ENCODE measurements around the gene MRFAP1.
A peak's percentile ranks its signal among the peaks of the same experiment; 100 is the strongest.
"Not testable (repeated sequence)": the region's sequence is repeated elsewhere in the genome, so short reads cannot be mapped to it uniquely, and the experiment has no call there.

The MRFAP1 gene

GRCh38 chr4:6672131-6672530 lies 31.6 kb downstream of the MRFAP1 start:
- DNase-seq = no peak

GRCh38 chr4:6672541-6673190 lies 32.2 kb downstream of the MRFAP1 start:
- DNase-seq = not testable (repeated sequence)

DNA sequence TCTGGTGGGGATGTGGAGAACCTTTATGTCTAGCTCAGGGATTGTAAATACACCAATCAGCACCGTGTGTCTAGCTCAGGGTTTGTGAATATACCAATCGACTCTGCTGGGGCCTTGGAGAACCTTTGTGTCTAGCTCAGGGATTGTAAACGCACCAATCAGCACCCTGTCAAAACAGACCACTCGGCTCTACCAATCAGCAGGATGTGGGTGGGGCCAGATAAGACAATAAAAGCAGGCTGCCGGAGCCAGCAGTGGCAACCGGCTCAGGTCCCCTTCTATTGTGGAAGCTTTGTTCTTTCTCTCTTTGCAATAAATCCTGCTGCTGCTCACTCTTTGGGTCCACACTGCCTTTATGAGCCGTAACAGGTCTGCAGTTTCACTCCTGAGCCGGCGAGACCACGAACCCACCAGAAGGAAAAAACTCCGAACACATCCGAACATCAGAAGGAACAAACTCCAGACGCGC lies 32.7 kb downstream of the MRFAP1 start:
- not testable (repeated sequence) for DNase-seq

GRCh38 chr4:6673660-6674499 lies 33.4 kb downstream of the MRFAP1 start:
- peak; percentile 62 for DNase-seq

DNA sequence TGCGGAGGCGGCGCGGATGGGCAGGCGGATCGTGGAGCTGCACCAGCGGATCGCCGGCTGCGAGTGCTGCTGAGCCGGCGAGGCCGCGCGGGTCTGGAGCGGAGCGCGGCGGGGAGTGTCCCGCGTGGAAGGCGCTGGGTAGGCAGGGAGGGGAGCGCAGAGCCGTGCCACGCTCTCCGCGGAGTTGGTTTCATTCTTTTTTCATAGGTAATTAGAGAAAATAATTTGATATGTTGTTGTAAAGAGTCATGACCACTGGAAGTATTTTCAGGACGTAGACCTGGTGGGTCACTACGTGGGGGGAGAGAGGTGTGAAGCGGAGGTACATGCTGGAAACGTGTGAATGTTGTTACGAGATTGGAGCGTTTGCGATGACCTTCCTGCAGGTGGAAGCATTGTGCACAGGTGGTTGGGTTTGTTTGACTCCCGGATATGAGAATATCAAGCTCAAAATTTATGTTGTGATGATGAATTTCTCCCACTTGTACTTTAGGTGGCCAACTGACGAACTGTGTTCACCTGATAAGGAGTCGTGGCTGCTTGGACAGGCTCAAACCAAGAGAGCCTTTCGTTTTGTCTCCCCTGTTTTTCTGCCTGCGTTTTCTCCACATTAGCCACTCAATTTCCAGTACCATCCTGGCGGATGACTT lies 34.1 kb downstream of the MRFAP1 start:
- DNase-seq = no peak

DNA sequence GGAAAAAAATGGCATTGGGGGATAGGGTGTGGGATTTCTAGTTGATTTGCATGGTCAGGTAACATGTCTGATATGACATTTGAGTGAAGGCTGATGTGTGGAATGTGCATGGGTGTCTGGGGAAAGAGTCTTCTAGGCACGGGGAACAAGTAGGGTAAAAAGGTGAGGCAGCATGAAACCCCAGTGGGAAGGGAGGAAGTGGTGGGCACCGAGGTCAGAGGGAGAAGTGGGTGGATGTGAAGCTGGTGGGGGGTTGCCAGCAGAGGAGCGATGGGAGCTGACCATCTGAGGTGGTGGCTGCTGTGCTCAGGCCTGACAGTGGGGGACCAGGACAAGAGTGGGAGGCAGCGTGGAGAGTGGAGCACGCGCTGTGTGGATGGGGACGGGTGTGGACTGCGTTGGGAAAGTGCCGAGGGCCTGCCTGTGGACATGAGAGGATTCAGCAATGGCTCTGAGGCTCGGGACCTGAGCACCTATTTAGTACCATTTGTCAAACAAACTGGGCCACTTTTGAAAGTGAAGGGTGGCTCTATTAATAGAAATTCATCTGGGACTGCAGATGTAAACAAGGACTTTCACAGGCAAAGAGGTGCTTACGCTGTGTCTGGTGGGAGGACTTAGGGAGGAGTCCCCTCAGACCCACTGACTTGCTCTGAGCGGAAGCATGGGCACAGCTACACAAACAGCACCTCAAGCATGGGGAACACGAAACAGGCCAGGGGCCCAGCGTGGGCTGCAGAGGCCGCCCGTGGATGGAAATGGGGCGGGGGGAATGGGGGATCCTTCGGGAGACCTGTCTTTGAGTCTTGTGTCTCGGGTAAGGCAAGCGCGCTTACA lies 36.5 kb downstream of the MRFAP1 start:
- no peak for DNase-seq

- no peak for DNase-seq
Measured at GRCh38 chr4:6680372-6681034, 40.0 kb downstream of the MRFAP1 start.

- DNase-seq = no peak
Measured at GRCh38 chr4:6681191-6681590, 40.7 kb downstream of the MRFAP1 start.

DNA sequence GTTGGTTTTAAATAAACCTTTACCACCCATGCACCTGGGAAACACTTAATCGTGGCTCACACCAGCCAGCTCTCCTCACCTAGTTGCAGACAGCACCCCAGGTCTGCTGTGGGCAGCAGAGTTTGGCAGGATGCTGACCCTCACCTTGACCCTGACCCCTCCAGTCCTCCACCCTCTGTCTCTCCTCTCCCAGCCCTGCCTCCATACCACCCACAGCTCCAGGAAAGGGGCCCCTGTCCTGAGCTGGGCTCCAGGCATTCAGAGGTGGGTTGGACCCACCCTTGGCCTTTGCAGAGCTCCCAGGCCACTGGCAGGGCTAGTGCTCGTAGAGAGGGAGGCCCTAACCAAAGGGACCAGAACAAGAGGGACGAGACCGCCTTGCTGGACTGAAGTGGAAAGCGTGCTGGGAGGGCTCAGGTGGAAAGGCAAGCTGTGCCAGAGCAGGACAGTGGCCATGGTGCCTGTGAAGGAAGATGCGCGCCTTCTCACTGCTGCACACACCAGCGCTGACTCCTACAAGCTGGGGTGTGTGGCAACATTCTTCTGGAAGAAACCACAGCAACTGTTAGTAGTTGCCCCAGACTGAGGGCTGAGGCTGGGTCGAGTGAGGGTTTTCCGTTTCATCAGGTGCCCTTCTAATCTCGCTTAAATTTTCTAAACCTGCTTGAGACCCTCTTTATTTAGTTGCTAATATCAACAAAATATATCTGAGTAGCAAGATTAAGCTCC lies 42.5 kb downstream of the MRFAP1 start:
- DNase-seq = no peak

DNA sequence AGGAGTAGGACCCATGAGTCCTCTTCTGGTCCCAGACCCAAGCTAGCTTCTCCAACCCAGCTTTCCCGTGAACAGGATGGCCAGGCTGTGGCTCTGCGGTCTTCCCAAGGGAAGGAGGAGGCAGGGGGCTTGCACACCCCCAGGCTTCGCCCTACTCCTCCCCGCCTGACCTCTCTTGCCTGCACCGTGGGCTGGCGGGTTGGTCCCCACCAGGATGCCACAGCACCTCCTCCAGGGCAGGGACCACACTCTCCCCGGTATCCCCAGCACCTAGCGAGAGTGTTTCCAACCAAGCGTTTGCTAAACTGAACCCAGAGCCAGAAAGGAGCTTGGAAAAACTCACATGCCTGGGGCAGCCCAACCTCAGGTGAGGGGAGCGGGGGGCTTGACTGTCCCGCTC lies 44.2 kb downstream of the MRFAP1 start:
- no peak for DNase-seq

- DNase-seq = no peak
Measured at GRCh38 chr4:6686104-6686787, 45.8 kb downstream of the MRFAP1 start.

DNA sequence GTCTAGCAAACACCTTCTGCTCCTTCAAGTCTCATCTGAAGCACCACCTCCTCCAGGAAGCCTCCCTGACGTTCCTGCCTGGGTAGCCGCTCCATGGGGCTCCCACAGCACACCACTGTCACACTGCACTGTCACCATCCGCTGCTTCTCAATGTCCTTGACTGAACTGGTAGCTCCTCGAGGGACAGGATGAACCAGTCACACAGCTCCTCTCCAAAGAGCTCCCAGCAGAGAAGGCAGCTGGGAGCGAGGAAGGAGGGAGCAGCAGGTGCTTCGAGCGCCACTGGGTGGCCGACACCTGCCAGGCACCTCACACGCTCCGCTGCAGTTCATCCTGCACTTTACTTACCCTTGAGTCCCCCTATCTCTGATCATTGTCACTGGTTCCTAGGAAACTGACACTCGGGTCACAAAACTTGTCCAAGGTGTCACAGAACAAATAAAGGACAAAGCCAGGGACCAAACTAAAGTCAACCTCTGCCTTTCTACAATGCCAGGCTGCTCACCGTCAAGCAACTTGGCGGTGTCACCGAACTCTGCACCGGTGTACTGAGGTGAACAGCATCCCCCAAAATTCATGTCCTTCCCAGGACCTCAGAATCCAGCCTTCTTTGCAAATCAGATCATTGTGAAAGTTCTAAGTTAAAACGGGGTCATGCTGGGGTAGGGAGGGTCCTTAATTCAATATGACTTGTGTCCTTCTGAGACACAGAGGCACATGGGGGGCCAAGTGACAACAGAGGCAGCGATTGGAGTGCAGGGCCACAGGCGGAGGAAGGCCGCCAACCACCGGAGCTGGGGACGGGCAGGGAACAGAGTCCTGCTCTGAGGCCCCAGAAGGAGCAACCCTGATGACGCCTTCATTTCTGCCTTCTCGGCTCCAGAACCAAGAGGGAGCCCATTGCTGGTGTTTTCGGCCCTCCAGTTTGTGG lies 47.7 kb downstream of the MRFAP1 start:
- DNase-seq = no peak

GRCh38 chr4:6688879-6689505 lies 48.5 kb downstream of the MRFAP1 start:
- no peak for DNase-seq

- DNase-seq = no peak
Measured at GRCh38 chr4:6689506-6689960, 49.0 kb downstream of the MRFAP1 start.
